ENCODE data around the gene PGAP6.
"Not testable (repeated sequence)": the region's sequence is repeated elsewhere in the genome, so short reads cannot be mapped to it uniquely, and the experiment has no call there.

The PGAP6 gene

GRCh38 chr16:366476-366875 is 15.3 kb downstream of the PGAP6 start:
- Histone ChIP-seq H3K27me3 (replicated peaks) (no peaks in the 10 kb centered on the region), H3K36me3 (replicated peaks) (peaks cover 22% of the 10 kb centered on the region), H3K27ac (no peak overlapping the region), H3K4me3 (ENCODE audit: low read depth, low read length) (no peak overlapping the region)
- in situ Hi-C loops (cut with HindIII; ENCODE audit: low pct_ligation_motif_present, low sequenced_read_pairs): no loop called here
- no peak for TF ChIP-seq CTCF (IDR thresholded peaks at IDR 0.05; ENCODE audit: low read depth, low read length, missing control alignments)
- DNase-seq: no peak

- no peaks in the 10 kb centered on the region for H3K27me3 ChIP-seq (replicated peaks)
Measured at GRCh38 chr16:364595-365491, 16.9 kb downstream of the PGAP6 start.

GRCh38 chr16:363766-364490 is 17.9 kb downstream of the PGAP6 start:
- DNase-seq: no peak
- Histone ChIP-seq H3K36me3 (replicated peaks) (peaks cover 21% of the 10 kb centered on the region), H3K27ac (no peak overlapping the region), H3K27me3 (replicated peaks) (no peaks in the 10 kb centered on the region), H3K4me3 (ENCODE audit: low read depth, low read length) (no peak overlapping the region)
- in situ Hi-C loops (cut with HindIII; ENCODE audit: low pct_ligation_motif_present, low sequenced_read_pairs): no loop called here
- TF ChIP-seq CTCF (IDR thresholded peaks at IDR 0.05; ENCODE audit: low read depth, low read length, missing control alignments): no peak

More at GRCh38 chr16:364595-365491, 16.9 kb downstream of the PGAP6 start:
- no peak for DNase-seq
- H3K27ac ChIP-seq: no peak overlapping the region
- no peak overlapping the region for H3K4me3 ChIP-seq (ENCODE audit: low read depth, low read length)
- in situ Hi-C loops (cut with HindIII; ENCODE audit: low pct_ligation_motif_present, low sequenced_read_pairs): no loop called here
- TF ChIP-seq CTCF (IDR thresholded peaks at IDR 0.05; ENCODE audit: low read depth, low read length, missing control alignments): no peak
- H3K36me3 ChIP-seq (replicated peaks): peaks cover 21% of the 10 kb centered on the region

- Histone ChIP-seq H3K27me3 (replicated peaks) (no peaks in the 10 kb centered on the region), H3K36me3 (replicated peaks) (peaks cover 14% of the 10 kb centered on the region), H3K4me3 (ENCODE audit: low read depth, low read length) (no peak overlapping the region), H3K27ac (no peak overlapping the region)
- TF ChIP-seq CTCF (IDR thresholded peaks at IDR 0.05; ENCODE audit: low read depth, low read length, missing control alignments): no peak
- no peak for DNase-seq
- in situ Hi-C loops (cut with HindIII; ENCODE audit: low pct_ligation_motif_present, low sequenced_read_pairs): no loop called here
Measured at GRCh38 chr16:363110-363765, 18.5 kb downstream of the PGAP6 start.

GRCh38 chr16:362702-362999 is 19.1 kb downstream of the PGAP6 start:
- H3K27me3 ChIP-seq (replicated peaks); DNase-seq; H3K4me3 ChIP-seq (ENCODE audit: low read depth, low read length); H3K27ac ChIP-seq; H3K36me3 ChIP-seq (replicated peaks); in situ Hi-C loops (cut with HindIII; ENCODE audit: low pct_ligation_motif_present, low sequenced_read_pairs): not testable (repeated sequence)

Measured in brain microvascular endothelial cell (primary cell).